EH (cell line): ENCODE data around the gene DEPP1.

ENCODE experiments used
- DNase-seq: peaks from one replicate; pipeline ENCODE4 v3.0.0-alpha.2; 2015; ENCODE audit warnings: low read depth

Gene DEPP1

GRCh38 chr10:44954042-44954441, 24.6 kb downstream of the DEPP1 start:
- no peak for DNase-seq

GRCh38 chr10:44952779-44953231, 25.8 kb downstream of the DEPP1 start:
- peak; percentile 68 for DNase-seq

- DNase-seq, result no peak
Observed at GRCh38 chr10:44951576-44952226, 26.9 kb downstream of the DEPP1 start.

- no peak for DNase-seq
Observed at GRCh38 chr10:44950326-44951225, 28.0 kb downstream of the DEPP1 start.

- no peak for DNase-seq
Observed at GRCh38 chr10:44949915-44950314, 28.7 kb downstream of the DEPP1 start.

GRCh38 chr10:44949127-44949802, 29.3 kb downstream of the DEPP1 start:
- no peak for DNase-seq

- no peak for DNase-seq
Observed at GRCh38 chr10:44948642-44949041, 30.0 kb downstream of the DEPP1 start.

GRCh38 chr10:44947371-44948152, 31.0 kb downstream of the DEPP1 start:
- no peak for DNase-seq

- DNase-seq, result peak; percentile 40
Observed at GRCh38 chr10:44946205-44946604, 32.4 kb downstream of the DEPP1 start.

GRCh38 chr10:44944354-44944753, 34.3 kb downstream of the DEPP1 start:
- no peak for DNase-seq

GRCh38 chr10:44939691-44940401, 38.8 kb downstream of the DEPP1 start:
- no peak for DNase-seq

- peak; percentile 17 for DNase-seq
Observed at GRCh38 chr10:44938956-44939355, 39.7 kb downstream of the DEPP1 start.

GRCh38 chr10:44937196-44938005, 41.2 kb downstream of the DEPP1 start:
- peak; percentile 56 for DNase-seq

- DNase-seq, result no peak
Observed at GRCh38 chr10:44936314-44936975, 42.2 kb downstream of the DEPP1 start.

GRCh38 chr10:44935966-44936295, 42.7 kb downstream of the DEPP1 start:
- no peak for DNase-seq

- DNase-seq, result peak; percentile 94
Observed at GRCh38 chr10:44935201-44935965, 43.2 kb downstream of the DEPP1 start.

GRCh38 chr10:44934416-44935200, 44.0 kb downstream of the DEPP1 start:
- no peak for DNase-seq
